GM18870 (cell line): Measurements from ENCODE around the gene M6PR.
A peak's percentile ranks its signal among the peaks of the same experiment; 100 is the strongest.
"Not testable (repeated sequence)": the region's sequence is repeated elsewhere in the genome, so short reads cannot be mapped to it uniquely, and the experiment has no call there.

Experiments used
- ATAC-seq: cut with Tn5 transposase; IDR thresholded peaks from one replicate; pipeline ENCODE4 v1.9.1; 2021; ENCODE audit warnings: moderate library complexity; ENCODE audit not compliant: unreplicated experiment

M6PR gene

GRCh38 chr12:8914033-8914715 lies 35.3 kb downstream of the M6PR start, which contains the start of gene PHC1:
PHC1 (plus strand) TSS chr12:8914509; CDS start chr12:8917678, 3,169 bp downstream.
- peak; percentile 28 for ATAC-seq

GRCh38 chr12:8913702-8914032 lies 35.8 kb downstream of the M6PR start:
- ATAC-seq: no peak

GRCh38 chr12:8912914-8913313 lies 36.5 kb downstream of the M6PR start:
- ATAC-seq: no peak

GRCh38 chr12:8911606-8912268 lies 37.7 kb downstream of the M6PR start:
- no peak for ATAC-seq

- no peak for ATAC-seq
These were observed 39.7 kb downstream of the M6PR start for GRCh38 chr12:8909752-8910151.

- no peak for ATAC-seq
These were observed 41.9 kb downstream of the M6PR start for GRCh38 chr12:8907513-8907912.

GRCh38 chr12:8906266-8907180 lies 42.9 kb downstream of the M6PR start:
- no peak for ATAC-seq

GRCh38 chr12:8905546-8905945 lies 43.9 kb downstream of the M6PR start:
- ATAC-seq: no peak

- no peak for ATAC-seq
These were observed 44.8 kb downstream of the M6PR start for GRCh38 chr12:8904665-8905064.

- ATAC-seq: no peak
These were observed 45.8 kb downstream of the M6PR start for GRCh38 chr12:8903646-8904045.

- not testable (repeated sequence) for ATAC-seq
These were observed 46.7 kb downstream of the M6PR start for GRCh38 chr12:8902703-8903102.

GRCh38 chr12:8899830-8900229 lies 49.6 kb downstream of the M6PR start:
- ATAC-seq: no peak

GRCh38 chr12:8897081-8897480 lies 52.4 kb downstream of the M6PR start:
- no peak for ATAC-seq

GRCh38 chr12:8894986-8895385 lies 54.5 kb downstream of the M6PR start:
- no peak for ATAC-seq

- ATAC-seq: no peak
These were observed 55.1 kb downstream of the M6PR start for GRCh38 chr12:8894378-8894777.

GRCh38 chr12:8891976-8892375 lies 57.5 kb downstream of the M6PR start:
- ATAC-seq: no peak
